Fibroblast of gingiva (primary cell): Measurements from ENCODE around the gene NXPE3.
A peak's percentile ranks its signal among the peaks of the same experiment; 100 is the strongest.

Experiments
- DNase-seq: peaks from one replicate; pipeline ENCODE4 v3.0.0-alpha.2; 2011; ENCODE audit warnings: low read depth

Gene NXPE3

GRCh38 chr3:101829437-101829830, 50.4 kb downstream of the NXPE3 start:
- no peak for DNase-seq

DNA sequence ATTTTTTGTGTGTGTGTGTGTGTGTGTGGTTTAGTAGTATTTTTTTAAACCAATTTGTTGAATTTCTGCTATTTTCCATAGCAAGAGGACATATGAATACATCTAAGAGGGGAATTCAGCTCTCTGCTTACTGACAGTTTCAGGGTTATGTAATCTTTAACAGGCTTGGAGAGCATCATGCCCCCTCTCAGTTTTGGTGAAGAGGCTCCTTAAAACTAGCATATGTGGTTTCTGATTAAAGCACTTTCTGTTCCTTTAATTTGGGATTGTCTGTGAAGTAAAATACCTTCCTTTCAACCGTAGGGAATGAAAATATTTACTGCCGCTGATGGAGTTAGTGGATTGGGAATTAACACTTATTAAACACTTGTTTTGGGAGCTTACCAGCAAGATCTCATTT, 50.9 kb downstream of the NXPE3 start:
- DNase-seq: no peak

GRCh38 chr3:101833446-101833974, 54.5 kb downstream of the NXPE3 start:
- DNase-seq: no peak

DNA sequence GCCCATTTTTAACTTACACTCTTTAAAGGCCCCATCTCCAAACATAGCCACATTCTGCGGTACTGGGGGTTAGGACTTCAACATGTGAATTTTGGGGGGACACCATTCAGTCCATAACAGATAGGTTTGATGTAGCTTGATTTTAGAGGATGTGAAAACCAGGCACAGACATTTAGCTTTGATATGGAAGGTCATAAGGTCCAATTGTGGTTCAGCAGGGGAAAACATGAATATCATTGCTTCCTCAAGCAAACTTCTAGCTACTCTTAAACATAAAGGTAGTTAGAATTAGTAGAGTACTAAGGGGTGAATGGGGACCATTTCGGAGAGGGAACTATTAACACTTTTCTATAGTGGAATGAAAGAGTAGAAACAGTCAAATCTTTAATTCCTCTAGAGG, 56.7 kb downstream of the NXPE3 start:
- DNase-seq: no peak

DNA sequence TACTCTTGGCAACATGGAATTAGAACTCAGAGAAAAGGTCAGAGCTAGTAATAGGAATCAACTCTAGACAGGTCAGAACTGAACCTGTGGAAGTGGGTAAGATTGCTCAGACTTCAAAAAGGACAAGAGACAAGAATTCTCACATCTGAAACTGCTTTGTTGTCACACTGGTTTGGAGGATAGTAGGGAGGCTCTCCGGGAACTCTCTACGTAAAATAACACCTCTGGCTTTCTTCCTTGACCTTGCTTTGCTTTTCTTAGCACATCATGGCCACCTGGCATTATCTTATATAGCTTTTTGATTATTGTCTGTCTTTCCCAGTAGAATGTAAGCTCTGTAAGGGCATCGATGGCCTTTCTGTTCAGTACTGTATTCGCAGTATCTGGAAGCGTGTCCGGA, 57.1 kb downstream of the NXPE3 start:
- DNase-seq: no peak

GRCh38 chr3:101836652-101837598, 57.9 kb downstream of the NXPE3 start:
- DNase-seq: peak; percentile 72

DNA sequence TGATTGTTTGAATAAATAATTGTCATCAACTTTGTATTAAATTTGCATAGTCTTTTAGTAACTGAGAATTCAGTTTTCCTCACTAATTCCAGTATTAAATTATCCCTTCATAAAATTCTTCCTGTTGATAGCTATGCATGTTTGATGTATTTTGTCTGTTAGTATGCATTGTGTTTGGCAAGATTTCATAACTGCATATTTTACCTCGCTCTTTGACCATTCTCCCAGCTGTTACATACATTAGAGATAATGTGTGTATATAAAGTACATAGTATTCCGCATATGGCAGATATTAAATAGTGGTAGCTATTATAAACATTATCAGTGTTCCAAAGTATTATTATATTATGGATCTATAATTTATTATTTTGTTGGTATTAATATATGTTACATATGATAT, 59.7 kb downstream of the NXPE3 start:
- DNase-seq: no peak

- DNase-seq: no peak
These were observed 61.1 kb downstream of the NXPE3 start for GRCh38 chr3:101840066-101840465.

- DNase-seq: no peak
These were observed 63.4 kb downstream of the NXPE3 start for GRCh38 chr3:101842245-101842934.

DNA sequence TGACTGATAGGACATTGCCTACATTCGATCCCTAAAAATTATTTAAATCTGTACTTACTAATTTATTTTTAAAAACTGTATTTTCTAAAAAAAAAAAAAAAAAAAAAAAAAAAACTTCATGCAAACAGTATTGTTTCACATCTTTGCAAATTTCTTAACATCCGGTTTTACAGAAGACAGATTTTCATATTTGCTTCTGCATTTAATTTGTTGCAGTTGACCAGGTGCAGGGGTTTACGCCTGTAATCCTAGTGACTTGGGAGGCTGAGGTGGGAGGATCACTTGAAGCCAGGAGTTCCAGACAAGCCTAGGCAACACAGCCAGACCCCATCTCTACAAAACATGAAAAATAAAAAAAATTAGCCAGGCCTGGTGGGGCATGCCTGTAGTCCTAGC, 63.9 kb downstream of the NXPE3 start:
- no peak for DNase-seq

- no peak for DNase-seq
These were observed 66.4 kb downstream of the NXPE3 start for GRCh38 chr3:101845425-101845824.

- DNase-seq: no peak
These were observed 67.7 kb downstream of the NXPE3 start for GRCh38 chr3:101846709-101847108.

DNA sequence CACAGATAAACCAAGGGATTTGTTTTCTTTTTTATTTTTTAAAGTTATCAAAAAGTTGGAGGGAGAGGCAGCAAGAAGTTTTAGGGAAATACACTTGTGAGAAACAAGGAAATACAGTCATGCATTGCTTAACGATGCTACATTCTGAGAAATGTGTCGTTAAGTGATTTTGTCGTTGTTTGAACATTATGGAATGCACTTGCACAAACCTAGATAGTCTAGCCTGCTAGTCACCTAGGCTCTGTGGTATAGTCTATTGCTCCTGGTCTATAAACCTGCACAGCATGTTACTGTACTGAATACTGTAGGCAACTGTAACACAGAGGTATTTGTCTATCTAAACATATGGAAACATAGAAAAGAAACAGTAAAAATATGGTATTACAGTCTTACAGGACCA, 68.3 kb downstream of the NXPE3 start:
- no peak for DNase-seq

DNA sequence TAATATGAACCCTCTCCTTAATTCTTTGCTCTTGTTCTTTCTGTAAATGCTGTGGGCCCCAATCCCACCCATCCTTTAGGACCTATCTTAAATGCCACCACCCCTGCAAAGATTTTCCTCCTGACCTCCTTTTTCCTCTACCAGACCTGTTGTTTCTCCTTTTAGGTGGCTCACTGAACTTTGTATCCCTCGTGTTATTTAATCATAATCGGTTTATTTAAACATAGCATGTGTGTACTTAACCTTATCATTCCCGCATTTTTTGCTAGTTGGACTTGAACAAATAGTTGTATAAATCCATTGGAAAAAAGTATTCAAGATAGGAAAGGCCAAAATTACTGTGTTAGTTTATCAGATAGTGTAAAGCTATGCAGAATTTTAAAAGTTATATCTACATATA, 69.3 kb downstream of the NXPE3 start:
- no peak for DNase-seq

- peak; percentile 96 for DNase-seq
These were observed 70.0 kb downstream of the NXPE3 start, which contains the start of gene NFKBIZ for GRCh38 chr3:101848754-101849713. TSS of gene NFKBIZ (plus strand) at chr3:101849514. CDS start at chr3:101849629, 115 bp downstream.

GRCh38 chr3:101849714-101850245, 70.8 kb downstream of the NXPE3 start:
- no peak for DNase-seq

DNA sequence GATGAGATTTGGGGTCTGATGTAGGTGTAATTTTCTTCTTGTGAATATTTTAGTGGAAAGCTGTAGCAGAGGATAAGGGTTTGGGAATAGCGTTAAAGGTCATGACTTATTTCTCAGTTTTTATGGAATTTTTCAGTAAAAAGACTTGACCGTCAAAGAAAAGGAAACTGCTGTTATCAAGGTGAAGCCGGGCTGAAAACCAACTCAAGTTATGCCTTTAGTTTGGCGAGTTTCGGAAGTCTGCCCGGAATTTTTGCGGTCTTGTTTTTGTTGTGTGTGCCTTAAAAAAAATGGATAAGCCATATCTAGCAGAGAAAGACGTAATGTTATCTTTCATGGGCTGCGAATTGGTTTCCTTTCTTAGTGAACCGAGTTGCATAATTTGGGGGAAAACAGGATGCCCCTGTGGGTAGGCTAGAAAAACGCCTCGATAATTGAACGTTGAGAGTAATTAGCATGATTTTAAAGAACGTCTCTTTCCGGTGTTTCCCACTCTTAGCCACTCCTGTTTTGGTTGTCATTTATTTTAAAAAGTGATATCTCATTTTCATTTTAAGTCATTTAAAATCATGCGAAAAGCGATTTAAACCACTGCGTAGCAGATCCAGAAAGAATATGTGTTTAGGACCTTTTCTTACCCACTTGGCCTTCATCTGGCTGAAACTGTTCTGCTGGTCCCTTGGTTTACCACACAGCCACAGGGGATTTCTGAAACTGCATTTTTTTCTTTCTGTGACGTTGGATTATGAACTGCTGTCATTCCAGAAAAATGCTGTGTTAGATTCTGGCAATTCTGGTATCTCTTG, 71.4 kb downstream of the NXPE3 start:
- peak; percentile 80 for DNase-seq

DNA sequence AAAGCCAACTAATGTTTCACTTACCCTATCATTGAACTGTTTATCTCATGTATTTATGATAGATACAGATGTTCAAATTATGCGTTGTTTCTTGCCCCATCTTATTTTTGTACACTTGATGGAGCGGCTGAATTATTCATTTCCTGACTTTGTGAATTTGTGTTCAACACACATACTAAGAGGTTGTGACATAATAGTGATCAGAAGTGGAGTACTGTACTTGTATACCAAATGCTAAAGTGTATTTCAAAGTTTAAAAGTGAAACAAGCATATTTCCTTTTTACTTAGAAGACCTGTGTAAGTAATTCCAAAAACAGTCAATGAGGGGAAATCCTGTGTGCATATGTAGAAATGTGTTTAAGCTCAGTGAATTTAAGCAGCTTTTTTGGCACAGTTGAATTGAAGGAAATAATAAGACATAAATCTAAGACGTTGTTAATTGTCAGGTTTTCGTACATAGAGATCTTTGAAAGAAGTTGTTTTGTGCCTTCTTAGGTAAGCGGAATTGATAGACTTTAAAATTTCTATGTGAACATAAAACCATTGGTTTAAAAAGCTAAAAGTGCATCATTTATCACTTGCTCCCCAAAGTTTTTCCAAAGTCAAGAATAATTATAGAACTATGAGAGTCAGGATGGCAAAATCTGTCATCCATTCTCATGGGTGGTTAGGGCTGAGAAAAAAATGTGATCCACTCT, 72.2 kb downstream of the NXPE3 start:
- no peak for DNase-seq

DNA sequence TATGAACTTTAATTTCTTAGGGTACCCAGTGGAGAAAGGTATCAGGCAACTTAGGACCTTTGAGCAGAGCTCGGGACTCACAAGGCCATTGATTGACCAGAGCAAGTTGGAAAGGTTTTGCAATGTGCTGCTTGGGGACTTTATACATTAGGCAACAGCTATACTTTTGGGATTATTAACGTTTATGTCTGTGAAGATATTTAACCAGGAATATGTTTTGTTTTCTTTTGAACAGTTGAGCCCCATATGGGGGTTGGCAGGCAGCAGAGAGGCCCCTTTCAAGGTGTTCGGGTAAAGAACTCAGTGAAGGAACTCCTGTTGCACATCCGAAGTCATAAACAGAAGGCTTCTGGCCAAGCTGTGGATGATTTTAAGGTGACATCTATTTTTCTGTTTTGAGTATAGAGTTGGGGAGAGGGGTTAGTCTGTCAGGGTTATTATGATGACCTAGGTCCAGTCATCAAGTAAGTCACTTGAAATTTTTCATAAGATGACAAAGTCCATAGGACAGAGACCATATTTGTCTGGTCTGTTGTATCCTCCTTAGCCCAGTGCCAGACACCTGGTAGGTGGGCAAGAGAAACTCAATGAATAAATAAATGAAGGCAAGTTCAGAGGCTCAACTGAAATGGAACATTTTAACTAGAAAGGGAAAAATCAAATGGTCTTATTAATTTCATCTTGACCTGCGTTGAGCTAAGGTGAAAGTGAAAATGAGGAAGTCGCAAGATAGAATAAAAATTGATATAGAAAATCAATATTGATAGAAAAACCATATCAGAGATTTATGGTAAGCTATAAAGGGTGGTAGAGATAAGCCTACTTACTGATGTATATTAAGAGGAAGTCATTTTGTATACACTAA, 73.1 kb downstream of the NXPE3 start:
- DNase-seq: no peak
